Stimulated activated effector memory CD8-positive, alpha-beta T cell treated with anti-CD3 and anti-CD28 coated beads, Interleukin-12 subunit alpha, Interleukin-12 subunit beta, amount 100 ng/mL, for 72 hours (primary cell): ENCODE measurements around the gene HSF5.

Source experiments
- ATAC-seq: fragments of 150-1000 bp; cut with Tn5 transposase; 2 replicates; pipeline ENCODE4 v1.10.0; 2021
- DNase-seq, 2 donors: peaks; one replicate each; pipeline ENCODE4 v3.0.0; 2021 to 2022; ENCODE audit warnings: low spot score in 2 of 2
- H3K27ac Mint-ChIP-seq: one replicate; pipeline ENCODE4 v1.8.0; 2022; ENCODE audit warnings: mild to moderate bottlenecking, mixed read lengths
- H3K36me3 Mint-ChIP-seq: one replicate; pipeline ENCODE4 v1.8.0; 2022; ENCODE audit warnings: mild to moderate bottlenecking, mixed read lengths
- H3K4me1 Mint-ChIP-seq: one replicate; pipeline ENCODE4 v1.8.0; 2022; ENCODE audit warnings: mixed read lengths
- H3K4me3 Mint-ChIP-seq: one replicate; pipeline ENCODE4 v1.8.0; 2022; ENCODE audit warnings: mild to moderate bottlenecking, mixed read lengths
- H3K9me3 Mint-ChIP-seq: one replicate; pipeline ENCODE4 v1.8.0; 2022; ENCODE audit warnings: mixed read lengths

Gene HSF5

DNA sequence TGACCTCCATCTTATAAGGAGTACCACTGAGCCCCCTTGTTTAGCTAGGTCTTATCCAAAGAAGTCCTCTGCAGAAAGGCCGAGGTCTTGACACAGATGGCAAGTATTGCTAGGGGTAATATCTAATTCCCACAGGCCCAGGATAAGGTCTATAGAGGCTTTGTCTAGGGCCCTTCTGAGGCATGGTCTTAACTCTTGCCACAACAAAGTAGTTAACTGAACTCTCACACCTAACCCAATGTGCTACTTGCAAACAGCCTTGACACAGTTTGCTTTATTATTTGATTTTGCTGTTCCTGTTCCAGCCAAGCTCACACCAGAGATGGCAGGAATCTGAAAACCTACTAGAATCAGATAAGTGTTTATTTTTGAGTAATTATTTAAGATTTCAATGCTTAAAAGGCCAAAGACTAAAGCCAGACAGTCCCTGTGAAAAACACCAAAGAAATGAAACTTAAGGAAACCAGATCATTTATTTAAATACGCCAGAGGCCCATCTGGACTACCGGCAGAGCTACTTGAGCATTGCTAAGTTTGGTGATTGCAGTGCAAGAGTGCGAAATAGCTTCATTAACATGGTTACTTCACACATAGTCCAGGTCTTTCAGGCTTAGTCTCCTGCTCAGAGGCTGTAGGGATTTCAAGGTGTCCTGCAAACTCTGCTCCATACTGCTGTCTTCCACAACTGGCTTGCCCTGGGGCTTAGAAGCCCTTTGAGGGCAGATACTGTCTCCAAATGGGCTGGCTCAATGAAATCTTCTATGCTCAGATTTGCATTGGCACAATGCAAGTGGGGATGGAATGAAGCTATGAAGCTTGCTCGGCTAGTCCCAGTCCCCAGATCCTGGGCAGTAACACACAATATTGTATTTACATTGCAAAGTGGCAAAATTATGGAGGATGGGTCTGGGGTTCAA, 107.7 kb downstream of the HSF5 start:
- ATAC-seq (no peak), DNase-seq (no peak)
- Mint-ChIP-seq H3K9me3 (no peaks in the 10 kb centered on the region), H3K4me1 (peaks cover 20% of the 10 kb centered on the region), H3K4me3 (no peak overlapping the region), H3K27ac (peak overlapping the region; percentile 49), H3K36me3 (no peaks in the 10 kb centered on the region)

DNA sequence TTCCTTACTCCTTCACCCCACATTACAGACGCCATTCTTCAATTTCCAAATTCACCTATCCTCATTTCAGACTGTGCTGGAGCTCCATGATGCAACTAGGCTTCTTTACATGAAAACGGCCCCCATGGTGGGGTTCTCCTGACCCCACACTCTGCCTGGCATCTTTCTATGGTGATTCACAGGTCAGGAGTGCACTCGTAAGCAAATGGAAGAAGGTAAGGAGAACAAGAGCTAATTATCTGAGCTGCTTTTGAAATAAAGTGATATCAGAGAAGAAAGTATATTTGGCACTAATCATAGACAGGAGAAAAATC, 108.7 kb downstream of the HSF5 start:
- Mint-ChIP-seq H3K27ac (peak overlapping the region; percentile 15), H3K9me3 (no peaks in the 10 kb centered on the region), H3K36me3 (no peaks in the 10 kb centered on the region), H3K4me3 (no peak overlapping the region), H3K4me1 (peaks cover 20% of the 10 kb centered on the region)
- no peak for DNase-seq
- ATAC-seq: no peak

DNA sequence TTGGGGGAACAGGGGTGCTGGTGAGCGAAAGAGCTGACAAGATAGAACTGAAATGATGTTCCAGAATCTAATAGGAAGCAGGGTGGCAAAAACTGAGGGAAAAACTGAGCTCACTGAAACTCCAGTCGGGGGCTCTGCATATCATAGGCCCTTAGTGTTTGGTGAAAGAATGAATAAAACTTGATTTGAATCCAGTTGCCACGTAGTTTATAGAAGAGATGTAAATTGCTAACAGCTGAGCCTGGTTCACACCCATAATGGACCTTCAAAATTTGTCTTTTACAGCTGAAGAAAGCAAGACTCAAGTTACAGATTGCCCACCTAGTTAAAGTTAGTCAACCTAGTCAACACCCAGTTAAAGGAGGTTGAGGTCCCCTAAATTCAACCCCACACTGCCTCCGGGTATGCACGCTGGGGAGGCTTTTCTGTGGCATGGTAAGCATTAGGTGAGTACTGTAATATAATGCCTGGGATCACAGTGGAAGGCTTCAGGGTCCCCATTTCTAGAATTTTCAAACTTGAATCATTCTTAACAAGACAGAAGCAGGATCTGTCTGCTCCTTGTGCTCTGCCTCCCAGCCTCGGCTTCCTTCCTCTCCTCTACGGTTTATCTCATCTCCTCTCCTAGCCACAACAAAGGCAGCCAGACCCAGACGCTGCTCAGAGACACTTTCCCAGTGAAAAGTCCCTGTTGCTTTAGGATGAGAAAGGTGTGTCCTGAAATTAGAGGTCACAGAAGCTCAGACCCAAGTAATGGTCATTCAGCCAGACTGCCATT, 109.3 kb downstream of the HSF5 start:
- peak overlapping the region; percentile 15 for H3K27ac Mint-ChIP-seq
- ATAC-seq: no peak
- H3K36me3 Mint-ChIP-seq: no peaks in the 10 kb centered on the region
- H3K4me1 Mint-ChIP-seq: peaks cover 20% of the 10 kb centered on the region
- H3K9me3 Mint-ChIP-seq: no peaks in the 10 kb centered on the region
- no peak for DNase-seq
- no peak overlapping the region for H3K4me3 Mint-ChIP-seq

DNA sequence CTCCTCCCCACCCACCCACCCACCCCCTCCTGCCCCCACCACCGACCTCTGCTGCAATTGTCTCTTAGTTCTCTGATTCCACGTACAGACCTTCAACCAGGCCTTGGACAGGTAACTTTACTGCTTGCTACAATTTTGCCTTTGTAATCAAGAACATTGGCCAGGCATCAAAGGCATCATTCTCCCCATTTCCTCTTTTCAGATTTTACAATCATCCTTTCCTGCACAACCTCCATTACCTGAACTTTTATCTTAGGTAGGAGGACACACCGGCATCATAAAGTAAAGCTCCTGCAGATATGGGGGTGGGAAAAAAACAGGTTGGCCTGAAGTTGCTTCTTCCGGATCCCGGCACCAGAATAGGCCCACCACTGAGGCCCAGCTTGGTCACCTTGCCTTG, 110.5 kb downstream of the HSF5 start:
- H3K27ac Mint-ChIP-seq: no peak overlapping the region
- no peaks in the 10 kb centered on the region for H3K9me3 Mint-ChIP-seq
- H3K36me3 Mint-ChIP-seq: no peaks in the 10 kb centered on the region
- H3K4me1 Mint-ChIP-seq: peaks cover 18% of the 10 kb centered on the region
- ATAC-seq: no peak
- H3K4me3 Mint-ChIP-seq: no peak overlapping the region
- no peak for DNase-seq

DNA sequence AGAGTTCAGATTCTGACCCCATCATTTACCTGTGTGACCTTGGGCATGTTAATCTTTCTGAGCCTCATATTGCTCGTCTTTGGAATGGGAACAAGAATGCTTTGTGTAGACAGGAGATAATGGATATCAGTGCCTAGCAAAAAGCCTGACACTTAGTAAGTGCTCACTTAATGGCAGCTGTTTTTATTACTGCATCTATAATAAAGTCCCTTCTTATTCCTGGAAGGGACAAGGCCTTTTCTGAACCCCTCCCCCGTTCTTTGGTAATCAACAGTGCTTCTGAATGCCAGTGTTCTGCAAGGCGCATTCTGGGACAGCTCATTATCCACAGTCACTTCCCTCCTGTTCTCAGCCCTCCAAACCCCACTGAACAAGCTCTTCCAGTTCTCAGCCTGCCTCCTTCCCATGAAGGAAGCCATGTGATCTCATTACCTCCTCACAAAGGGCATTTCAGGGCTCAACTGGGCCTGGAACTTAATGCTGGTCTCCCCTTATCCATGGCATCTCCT, 111.1 kb downstream of the HSF5 start:
- Mint-ChIP-seq H3K4me3 (no peak overlapping the region), H3K36me3 (no peaks in the 10 kb centered on the region), H3K27ac (no peak overlapping the region), H3K4me1 (peaks cover 13% of the 10 kb centered on the region), H3K9me3 (no peaks in the 10 kb centered on the region)
- ATAC-seq (no peak), DNase-seq (no peak)

DNA sequence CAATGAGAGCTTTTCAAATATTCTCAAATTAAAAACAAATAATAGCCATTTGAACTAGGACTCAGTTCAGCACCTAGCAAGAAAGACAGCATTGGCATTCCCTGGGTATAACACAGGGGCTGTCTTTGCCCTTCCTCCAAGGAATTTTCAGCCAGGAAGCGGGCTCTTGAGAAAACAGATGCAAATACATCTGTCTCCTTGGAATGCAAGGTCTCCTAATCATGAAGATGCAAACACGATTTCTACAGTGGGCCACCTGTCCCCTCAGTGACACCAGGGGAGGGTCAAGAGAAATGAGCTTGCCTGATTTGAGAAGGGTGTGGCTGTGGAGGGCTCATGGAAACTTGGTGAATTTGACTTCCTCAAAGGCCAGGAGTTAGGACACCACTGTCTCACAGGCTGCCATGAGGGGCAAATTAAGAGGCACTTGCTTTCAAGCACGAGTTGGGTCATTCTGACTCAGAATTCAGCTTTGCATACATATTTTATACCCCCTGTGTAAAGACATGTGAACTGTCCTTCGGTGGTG, 111.7 kb downstream of the HSF5 start:
- ATAC-seq (no peak), DNase-seq (no peak)
- Mint-ChIP-seq H3K4me3 (no peak overlapping the region), H3K36me3 (no peaks in the 10 kb centered on the region), H3K4me1 (peaks cover 8% of the 10 kb centered on the region), H3K27ac (no peak overlapping the region), H3K9me3 (no peaks in the 10 kb centered on the region)

DNA sequence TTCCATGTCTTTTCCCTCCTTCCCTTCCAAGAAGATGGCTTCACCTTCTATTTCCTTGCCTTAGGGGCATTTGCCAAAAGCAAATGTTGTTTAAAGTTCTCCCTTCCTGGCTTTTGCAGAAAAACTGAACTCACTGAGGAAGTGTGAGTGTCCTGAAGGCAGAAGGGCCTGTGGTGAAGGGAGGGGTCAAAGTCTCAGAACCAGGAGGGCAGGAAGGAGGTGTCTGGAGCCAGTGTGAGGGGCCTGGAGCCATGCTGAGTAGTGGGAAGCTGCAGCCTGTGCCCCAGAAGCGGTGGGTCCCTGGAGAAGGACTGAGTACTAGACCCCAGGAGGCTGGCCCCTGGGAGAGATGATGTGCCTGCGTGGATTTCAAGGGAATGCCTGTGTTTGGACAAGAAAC, 112.4 kb downstream of the HSF5 start:
- no peak for ATAC-seq
- Mint-ChIP-seq H3K4me1 (peaks cover 10% of the 10 kb centered on the region), H3K27ac (peak overlapping the region; percentile 1), H3K9me3 (no peaks in the 10 kb centered on the region), H3K36me3 (no peaks in the 10 kb centered on the region), H3K4me3 (no peak overlapping the region)
- no peak for DNase-seq

DNA sequence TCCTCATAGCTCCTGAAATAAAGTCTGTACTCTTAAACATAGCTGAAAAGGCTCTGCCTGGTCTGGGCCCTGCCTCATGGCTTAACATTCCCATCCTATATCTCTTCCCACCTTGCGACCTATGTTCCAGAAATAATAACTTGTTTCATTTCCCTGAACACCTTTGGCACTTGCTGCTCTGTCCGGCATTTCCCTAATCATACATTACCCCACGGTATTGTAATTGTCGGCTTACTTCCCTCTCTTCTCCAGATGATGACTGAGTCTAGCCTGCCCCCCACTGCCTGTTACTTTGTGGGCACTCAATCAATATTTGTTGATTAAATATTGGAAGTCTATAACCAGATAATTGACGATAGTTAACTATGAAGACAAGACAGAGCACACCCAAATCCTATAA, 113.0 kb downstream of the HSF5 start:
- Mint-ChIP-seq H3K9me3 (no peaks in the 10 kb centered on the region), H3K4me3 (no peak overlapping the region), H3K4me1 (peaks cover 13% of the 10 kb centered on the region), H3K36me3 (no peaks in the 10 kb centered on the region), H3K27ac (peak overlapping the region; percentile 1)
- ATAC-seq: no peak
- no peak for DNase-seq

DNA sequence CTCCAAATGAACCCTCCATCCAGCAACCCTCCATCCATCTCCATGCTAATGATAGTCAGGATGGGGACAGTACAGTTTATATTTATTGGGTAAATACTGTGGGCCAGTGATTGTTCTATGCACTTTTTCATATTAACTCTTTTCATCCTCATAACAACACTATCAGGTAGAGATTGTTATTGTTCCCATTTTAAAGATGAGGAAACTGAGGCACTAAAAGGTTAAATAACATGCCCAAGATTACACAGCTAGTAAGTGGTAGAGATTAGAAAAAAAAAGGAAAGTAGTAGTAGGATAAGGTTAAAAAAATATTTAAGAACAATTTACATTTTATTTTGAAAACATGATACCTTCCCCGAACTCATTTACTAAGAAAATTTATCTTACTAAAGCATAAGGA, 114.3 kb downstream of the HSF5 start:
- Mint-ChIP-seq H3K9me3 (no peaks in the 10 kb centered on the region), H3K27ac (no peak overlapping the region), H3K4me1 (peaks cover 22% of the 10 kb centered on the region), H3K4me3 (no peak overlapping the region), H3K36me3 (no peaks in the 10 kb centered on the region)
- no peak for DNase-seq
- ATAC-seq: no peak

DNA sequence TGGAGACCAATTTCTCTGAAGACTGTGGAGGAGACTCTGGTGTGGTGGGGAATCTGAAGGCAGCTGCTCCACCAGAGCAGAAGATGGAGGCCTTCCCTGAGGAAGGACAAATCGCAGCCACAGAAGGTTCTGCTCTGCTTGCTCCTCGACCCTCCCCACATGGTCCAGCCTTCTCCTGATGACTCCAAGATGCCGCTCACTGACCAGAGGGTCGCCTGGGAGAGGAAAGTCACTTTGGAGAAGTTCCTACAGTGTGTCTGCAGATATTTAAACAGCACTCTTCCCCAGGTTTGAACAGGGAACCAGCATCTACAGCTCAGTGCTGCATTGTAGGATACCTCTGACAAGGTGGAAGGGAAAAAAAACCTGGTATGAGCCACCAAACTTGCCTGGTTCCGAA, 115.2 kb downstream of the HSF5 start:
- Mint-ChIP-seq H3K27ac (peak overlapping the region; percentile 5), H3K4me1 (peaks cover 22% of the 10 kb centered on the region), H3K9me3 (no peaks in the 10 kb centered on the region), H3K36me3 (no peaks in the 10 kb centered on the region), H3K4me3 (no peak overlapping the region)
- DNase-seq: no peak
- ATAC-seq: no peak

DNA sequence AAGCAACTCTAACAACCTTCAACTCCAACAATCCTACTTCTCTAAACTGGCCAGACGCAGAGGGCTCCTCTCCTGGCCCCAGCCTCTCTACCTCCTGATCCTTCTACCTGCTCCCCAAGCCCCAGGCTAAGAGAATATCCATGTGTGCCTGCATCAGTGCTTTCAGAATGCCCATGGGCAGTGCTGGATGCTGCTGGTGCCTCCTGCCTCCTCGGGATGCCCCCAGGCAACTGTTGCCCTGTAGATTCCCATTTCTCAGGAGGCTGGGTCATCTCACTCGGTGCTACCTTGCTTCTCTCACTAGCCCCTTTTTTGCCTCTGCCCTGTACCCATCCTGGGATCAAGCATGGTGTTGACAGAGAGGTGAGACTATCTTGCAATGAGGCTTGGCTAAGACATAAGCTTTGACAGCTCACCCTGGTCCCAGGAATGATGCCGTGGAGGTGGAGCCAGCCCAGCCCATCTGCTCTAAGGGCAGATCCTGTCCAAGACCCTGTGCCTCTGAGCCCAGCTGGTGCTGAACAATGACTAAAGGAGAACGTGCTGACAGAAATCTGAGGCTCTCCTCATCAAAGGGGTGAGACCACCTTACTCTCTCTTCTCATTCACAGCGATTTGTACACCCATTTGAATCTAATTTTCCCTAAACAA, 116.8 kb downstream of the HSF5 start:
- Mint-ChIP-seq H3K9me3 (no peaks in the 10 kb centered on the region), H3K4me3 (no peak overlapping the region), H3K4me1 (peaks cover 22% of the 10 kb centered on the region), H3K27ac (peak overlapping the region; percentile 5), H3K36me3 (no peaks in the 10 kb centered on the region)
- DNase-seq (no peak), ATAC-seq (no peak)

DNA sequence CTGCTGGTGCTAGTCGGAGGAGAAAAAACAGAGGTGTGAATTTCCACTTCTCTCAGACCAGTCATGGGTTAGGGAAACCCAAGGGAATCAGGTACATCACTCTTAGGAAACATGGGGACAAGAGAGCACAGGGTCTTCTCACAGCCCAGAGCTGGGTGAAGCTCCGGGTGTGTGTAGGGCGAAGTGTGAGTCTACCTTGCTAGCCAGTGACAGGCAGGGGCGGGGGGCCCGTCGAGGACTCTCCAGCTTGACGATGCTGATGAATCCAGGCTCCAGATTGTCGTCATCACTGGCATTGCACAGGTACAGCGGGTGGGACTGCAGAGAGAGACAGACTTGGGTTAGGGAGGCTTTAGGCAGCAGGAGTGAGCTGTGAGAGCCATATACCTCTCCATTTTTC, 117.5 kb downstream of the HSF5 start:
- ATAC-seq (no peak), DNase-seq (no peak)
- Mint-ChIP-seq H3K27ac (peak overlapping the region; percentile 73), H3K4me1 (peaks cover 22% of the 10 kb centered on the region), H3K9me3 (no peaks in the 10 kb centered on the region), H3K36me3 (no peaks in the 10 kb centered on the region), H3K4me3 (no peak overlapping the region)

DNA sequence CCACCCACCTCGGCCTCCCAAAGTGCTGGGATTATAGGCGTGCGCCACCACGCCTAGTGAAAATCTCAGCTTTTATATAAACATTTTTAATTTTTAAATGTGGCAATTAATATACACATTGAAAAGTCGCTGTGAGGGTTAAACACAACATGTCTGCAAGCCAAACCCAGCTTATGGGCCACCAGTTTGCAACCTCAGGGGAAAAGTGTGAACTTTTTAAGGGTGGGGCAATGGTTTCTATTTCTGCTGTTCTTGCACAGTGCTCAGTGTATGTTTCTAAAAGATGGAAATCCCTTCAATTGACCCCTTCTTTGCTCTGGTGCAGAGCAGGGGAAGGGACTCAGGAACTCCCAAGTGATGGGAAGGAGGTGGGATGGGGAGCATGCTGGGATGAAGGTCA, 117.9 kb downstream of the HSF5 start:
- ATAC-seq: no peak
- Mint-ChIP-seq H3K4me3 (no peak overlapping the region), H3K36me3 (no peaks in the 10 kb centered on the region), H3K4me1 (peaks cover 22% of the 10 kb centered on the region), H3K27ac (peak overlapping the region; percentile 73), H3K9me3 (no peaks in the 10 kb centered on the region)
- DNase-seq: no peak
